ENCODE measurements around the gene GJD3. TPM values are rescaled to one million over a fixed set of nuclear protein-coding genes. Genes with fewer than 3 reads are reported as not detected.
A peak's percentile ranks its signal among the peaks of the same experiment; 100 is the strongest.

The GJD3 gene
- polyA plus RNA-seq, 4 donors: 0.32 to 1.1 TPM; not detected in 2

- H3K27me3 ChIP-seq (ENCODE audit: control insufficient read depth in 3 of 3, insufficient read depth in 3 of 3, low read length in 3 of 3): peaks cover 0 to 27% (median 0%) of the 10 kb centered on the region in 3 donors
- no peak overlapping the region for H3K27ac ChIP-seq (ENCODE audit: low read depth in 1 of 3, low read length in 2 of 3)
- no peaks in the 10 kb centered on the region for H3K36me3 ChIP-seq (ENCODE audit: control insufficient read depth in 3 of 3, insufficient read depth in 2 of 3, low read depth in 1 of 3, low read length in 3 of 3)
- peaks cover 0 to 4% of the 10 kb centered on the region in 2 donors for H3K9me3 ChIP-seq (ENCODE audit: control insufficient read depth in 2 of 2, insufficient read depth in 1 of 2, low read depth in 1 of 2, low read length in 1 of 2)
- no peak for FAIRE-seq
- no peak for DNase-seq
- no peak overlapping the region for H3K4me3 ChIP-seq (ENCODE audit: low read depth in 1 of 3, low read length in 3 of 3)
- peaks cover 0 to 14% (median 0%) of the 10 kb centered on the region in 3 donors for H3K4me1 ChIP-seq (ENCODE audit: control insufficient read depth in 3 of 3, insufficient read depth in 2 of 3, low read depth in 1 of 3, low read length in 2 of 3)
- 93% methylated on average over 18 of the region's 18 CpGs for WGBS, 3 donors
Measured at GRCh38 chr17:40366076-40366860, 1.7 kb upstream of the GJD3 start.

GRCh38 chr17:40364906-40365305 lies 369 bp upstream of the GJD3 start:
- H3K4me3 ChIP-seq (ENCODE audit: low read depth in 1 of 3, low read length in 3 of 3): no peak overlapping the region
- FAIRE-seq: no peak

GRCh38 chr17:40363111-40363827 lies 1.3 kb downstream of the GJD3 start:
- Histone ChIP-seq H3K4me3 (ENCODE audit: low read depth in 1 of 3, low read length in 3 of 3) (peak overlapping the region; percentile 19 to 70 (median 35)), H3K4me1 (ENCODE audit: control insufficient read depth in 3 of 3, insufficient read depth in 2 of 3, low read depth in 1 of 3, low read length in 2 of 3) (peaks cover 0 to 19% (median 0%) of the 10 kb centered on the region in 3 donors), H3K27ac (ENCODE audit: low read depth in 1 of 3, low read length in 2 of 3) (no peak overlapping the region), H3K36me3 (ENCODE audit: control insufficient read depth in 3 of 3, insufficient read depth in 2 of 3, low read depth in 1 of 3, low read length in 3 of 3) (no peaks in the 10 kb centered on the region), H3K9me3 (ENCODE audit: control insufficient read depth in 2 of 2, insufficient read depth in 1 of 2, low read depth in 1 of 2, low read length in 1 of 2) (no peaks in the 10 kb centered on the region), H3K27me3 (ENCODE audit: control insufficient read depth in 3 of 3, insufficient read depth in 3 of 3, low read length in 3 of 3) (peaks cover 0 to 40% (median 0%) of the 10 kb centered on the region in 3 donors)
- 1 to 3% (median 2%) methylated on average over 58 to 91 of the region's 91 CpGs for WGBS, 3 donors
- no peak for FAIRE-seq
- peak in 1 of 2 donors; percentile 75 for DNase-seq

More at GRCh38 chr17:40364906-40365305, 369 bp upstream of the GJD3 start:
- peaks cover 0 to 40% (median 0%) of the 10 kb centered on the region in 3 donors for H3K27me3 ChIP-seq (ENCODE audit: control insufficient read depth in 3 of 3, insufficient read depth in 3 of 3, low read length in 3 of 3)
- peaks cover 0 to 14% (median 0%) of the 10 kb centered on the region in 3 donors for H3K4me1 ChIP-seq (ENCODE audit: control insufficient read depth in 3 of 3, insufficient read depth in 2 of 3, low read depth in 1 of 3, low read length in 2 of 3)
- DNase-seq: no peak
- H3K27ac ChIP-seq (ENCODE audit: low read depth in 1 of 3, low read length in 2 of 3): no peak overlapping the region
- no peaks in the 10 kb centered on the region for H3K9me3 ChIP-seq (ENCODE audit: control insufficient read depth in 2 of 2, insufficient read depth in 1 of 2, low read depth in 1 of 2, low read length in 1 of 2)
- H3K36me3 ChIP-seq (ENCODE audit: control insufficient read depth in 3 of 3, insufficient read depth in 2 of 3, low read depth in 1 of 3, low read length in 3 of 3): no peaks in the 10 kb centered on the region
- 85 to 96% (median 87%) methylated on average over 9 of the region's 9 CpGs for WGBS, 3 donors

DNA sequence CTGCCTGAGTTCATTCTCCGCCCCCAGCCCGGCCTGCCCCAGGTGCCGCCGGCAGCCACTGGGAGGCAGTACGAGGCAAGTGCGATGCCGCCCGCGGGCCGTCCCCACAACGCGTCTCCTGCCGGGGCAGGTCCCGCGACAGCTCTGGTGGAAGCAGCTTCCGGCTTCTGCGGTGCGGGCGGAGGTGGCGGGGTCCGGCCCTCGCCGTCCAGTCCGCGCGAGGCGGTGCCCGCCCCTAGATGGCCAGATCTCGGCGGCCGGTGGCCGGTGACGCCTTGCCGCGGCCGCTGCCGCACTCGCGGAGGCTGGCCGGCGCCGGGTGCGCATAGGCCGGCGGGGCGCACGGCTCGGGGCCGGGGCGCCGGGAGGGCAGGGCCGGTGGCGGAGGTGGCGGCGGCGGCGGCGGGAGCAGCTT lies 1.8 kb downstream of the GJD3 start:
- Histone ChIP-seq H3K36me3 (ENCODE audit: control insufficient read depth in 3 of 3, insufficient read depth in 2 of 3, low read depth in 1 of 3, low read length in 3 of 3) (peaks cover 0 to under 1% (median 0%) of the 10 kb centered on the region in 3 donors), H3K27ac (ENCODE audit: low read depth in 1 of 3, low read length in 2 of 3) (no peak overlapping the region), H3K4me3 (ENCODE audit: low read depth in 1 of 3, low read length in 3 of 3) (peak overlapping the region in 2 of 3 donors; percentile 19 to 70), H3K9me3 (ENCODE audit: control insufficient read depth in 2 of 2, insufficient read depth in 1 of 2, low read depth in 1 of 2, low read length in 1 of 2) (no peaks in the 10 kb centered on the region), H3K4me1 (ENCODE audit: control insufficient read depth in 3 of 3, insufficient read depth in 2 of 3, low read depth in 1 of 3, low read length in 2 of 3) (peaks cover 0 to 19% (median 0%) of the 10 kb centered on the region in 3 donors), H3K27me3 (ENCODE audit: control insufficient read depth in 3 of 3, insufficient read depth in 3 of 3, low read length in 3 of 3) (peaks cover 0 to 40% (median 0%) of the 10 kb centered on the region in 3 donors)
- FAIRE-seq: no peak
- WGBS, 3 donors: 0 to 1% (median 1%) methylated on average over 28 to 58 of the region's 58 CpGs
- peak; percentile 74 to 88 for DNase-seq

DNA sequence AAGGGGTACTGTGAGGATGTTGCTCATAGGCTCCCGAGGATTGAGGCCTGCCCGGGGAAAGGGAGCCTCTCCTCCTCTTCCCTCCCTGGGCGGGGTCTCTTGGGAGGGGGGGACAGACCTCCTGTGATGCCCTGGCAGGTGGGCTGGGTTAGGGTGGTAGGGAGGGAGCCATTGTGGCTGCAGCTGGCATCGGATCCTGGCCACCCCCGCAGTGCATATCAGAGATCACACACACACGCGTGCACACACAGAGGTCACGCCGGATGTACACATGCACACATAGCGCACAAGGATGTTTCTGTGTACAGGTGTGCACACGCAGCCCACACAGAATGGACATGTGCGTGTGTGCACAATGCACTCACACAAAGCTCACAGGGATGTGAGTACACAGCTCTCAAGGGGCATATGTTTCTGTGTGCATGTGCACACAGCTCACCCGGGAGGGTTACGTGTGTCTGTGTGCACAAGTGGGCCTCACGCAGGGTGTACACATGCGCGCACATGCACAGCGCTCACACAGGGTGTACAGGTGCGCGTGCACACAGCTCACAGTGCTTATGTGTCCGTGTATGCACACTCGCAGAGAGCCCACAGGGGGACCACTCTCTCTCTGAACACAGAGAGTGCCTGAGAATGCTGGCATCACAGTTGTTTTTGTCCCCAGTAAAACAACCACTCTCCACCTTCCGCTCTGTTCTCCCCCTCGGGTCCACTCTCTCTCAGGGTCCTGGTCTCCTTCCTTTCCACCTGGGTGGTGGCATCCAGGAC lies 2.4 kb downstream of the GJD3 start:
- H3K9me3 ChIP-seq (ENCODE audit: control insufficient read depth in 2 of 2, insufficient read depth in 1 of 2, low read depth in 1 of 2, low read length in 1 of 2): no peaks in the 10 kb centered on the region
- peaks cover 0 to 5% (median 0%) of the 10 kb centered on the region in 3 donors for H3K36me3 ChIP-seq (ENCODE audit: control insufficient read depth in 3 of 3, insufficient read depth in 2 of 3, low read depth in 1 of 3, low read length in 3 of 3)
- H3K4me1 ChIP-seq (ENCODE audit: control insufficient read depth in 3 of 3, insufficient read depth in 2 of 3, low read depth in 1 of 3, low read length in 2 of 3): peaks cover 0 to 19% (median 0%) of the 10 kb centered on the region in 3 donors
- peak overlapping the region in 1 of 3 donors; percentile 70 for H3K4me3 ChIP-seq (ENCODE audit: low read depth in 1 of 3, low read length in 3 of 3)
- H3K27ac ChIP-seq (ENCODE audit: low read depth in 1 of 3, low read length in 2 of 3): no peak overlapping the region
- H3K27me3 ChIP-seq (ENCODE audit: control insufficient read depth in 3 of 3, insufficient read depth in 3 of 3, low read length in 3 of 3): peaks cover 0 to 40% (median 0%) of the 10 kb centered on the region in 3 donors
- DNase-seq (no peak), FAIRE-seq (no peak)
- 63 to 73% (median 67%) methylated on average over 22 to 24 of the region's 24 CpGs for whole genome bisulfite sequencing, 3 donors

GRCh38 chr17:40361063-40361924 lies 3.2 kb downstream of the GJD3 start:
- Histone ChIP-seq H3K27ac (ENCODE audit: low read depth in 1 of 3, low read length in 2 of 3) (no peak overlapping the region), H3K27me3 (ENCODE audit: control insufficient read depth in 3 of 3, insufficient read depth in 3 of 3, low read length in 3 of 3) (peaks cover 0 to 40% (median 0%) of the 10 kb centered on the region in 3 donors), H3K4me3 (ENCODE audit: low read depth in 1 of 3, low read length in 3 of 3) (no peak overlapping the region), H3K4me1 (ENCODE audit: control insufficient read depth in 3 of 3, insufficient read depth in 2 of 3, low read depth in 1 of 3, low read length in 2 of 3) (peaks cover 0 to 19% (median 0%) of the 10 kb centered on the region in 3 donors), H3K36me3 (ENCODE audit: control insufficient read depth in 3 of 3, insufficient read depth in 2 of 3, low read depth in 1 of 3, low read length in 3 of 3) (peaks cover 0 to 12% (median under 1%) of the 10 kb centered on the region in 3 donors), H3K9me3 (ENCODE audit: control insufficient read depth in 2 of 2, insufficient read depth in 1 of 2, low read depth in 1 of 2, low read length in 1 of 2) (no peaks in the 10 kb centered on the region)
- DNase-seq: no peak
- WGBS, 3 donors: 64 to 72% (median 69%) methylated on average over 27 to 32 of the region's 32 CpGs
- no peak for FAIRE-seq

DNA sequence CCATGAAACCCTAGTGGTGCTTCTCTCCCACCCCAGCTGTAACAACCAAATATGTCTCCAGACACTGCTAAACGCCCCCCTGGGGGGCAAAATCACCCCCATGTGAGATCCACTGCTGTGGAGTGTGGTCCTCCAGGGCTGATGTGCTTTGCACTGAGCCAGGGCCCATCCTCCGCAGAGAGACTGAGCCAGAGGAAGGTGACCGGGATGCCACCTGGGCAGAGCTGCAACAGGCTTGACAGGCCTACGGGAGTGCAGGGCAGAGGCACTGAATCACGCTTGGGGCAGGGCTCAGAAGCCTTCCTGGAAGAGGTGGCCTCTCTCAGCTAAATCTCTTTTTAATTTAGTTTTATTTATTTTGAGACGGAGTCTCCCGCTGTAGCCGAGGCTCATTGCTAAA lies 4.4 kb downstream of the GJD3 start:
- H3K36me3 ChIP-seq (ENCODE audit: control insufficient read depth in 3 of 3, insufficient read depth in 2 of 3, low read depth in 1 of 3, low read length in 3 of 3): peaks cover 8 to 24% (median 8%) of the 10 kb centered on the region in 3 donors
- no peak for DNase-seq
- H3K4me3 ChIP-seq (ENCODE audit: low read depth in 1 of 3, low read length in 3 of 3): no peak overlapping the region
- peaks cover 0 to 25% (median 0%) of the 10 kb centered on the region in 3 donors for H3K4me1 ChIP-seq (ENCODE audit: control insufficient read depth in 3 of 3, insufficient read depth in 2 of 3, low read depth in 1 of 3, low read length in 2 of 3)
- H3K9me3 ChIP-seq (ENCODE audit: control insufficient read depth in 2 of 2, insufficient read depth in 1 of 2, low read depth in 1 of 2, low read length in 1 of 2): no peaks in the 10 kb centered on the region
- no peak for FAIRE-seq
- 81 to 86% (median 81%) methylated on average over 8 of the region's 8 CpGs for WGBS, 3 donors
- H3K27me3 ChIP-seq (ENCODE audit: control insufficient read depth in 3 of 3, insufficient read depth in 3 of 3, low read length in 3 of 3): peaks cover 0 to 40% (median 0%) of the 10 kb centered on the region in 3 donors
- no peak overlapping the region for H3K27ac ChIP-seq (ENCODE audit: low read depth in 1 of 3, low read length in 2 of 3)
